ENCODE data around the gene RNF212B.

Gene RNF212B

DNA sequence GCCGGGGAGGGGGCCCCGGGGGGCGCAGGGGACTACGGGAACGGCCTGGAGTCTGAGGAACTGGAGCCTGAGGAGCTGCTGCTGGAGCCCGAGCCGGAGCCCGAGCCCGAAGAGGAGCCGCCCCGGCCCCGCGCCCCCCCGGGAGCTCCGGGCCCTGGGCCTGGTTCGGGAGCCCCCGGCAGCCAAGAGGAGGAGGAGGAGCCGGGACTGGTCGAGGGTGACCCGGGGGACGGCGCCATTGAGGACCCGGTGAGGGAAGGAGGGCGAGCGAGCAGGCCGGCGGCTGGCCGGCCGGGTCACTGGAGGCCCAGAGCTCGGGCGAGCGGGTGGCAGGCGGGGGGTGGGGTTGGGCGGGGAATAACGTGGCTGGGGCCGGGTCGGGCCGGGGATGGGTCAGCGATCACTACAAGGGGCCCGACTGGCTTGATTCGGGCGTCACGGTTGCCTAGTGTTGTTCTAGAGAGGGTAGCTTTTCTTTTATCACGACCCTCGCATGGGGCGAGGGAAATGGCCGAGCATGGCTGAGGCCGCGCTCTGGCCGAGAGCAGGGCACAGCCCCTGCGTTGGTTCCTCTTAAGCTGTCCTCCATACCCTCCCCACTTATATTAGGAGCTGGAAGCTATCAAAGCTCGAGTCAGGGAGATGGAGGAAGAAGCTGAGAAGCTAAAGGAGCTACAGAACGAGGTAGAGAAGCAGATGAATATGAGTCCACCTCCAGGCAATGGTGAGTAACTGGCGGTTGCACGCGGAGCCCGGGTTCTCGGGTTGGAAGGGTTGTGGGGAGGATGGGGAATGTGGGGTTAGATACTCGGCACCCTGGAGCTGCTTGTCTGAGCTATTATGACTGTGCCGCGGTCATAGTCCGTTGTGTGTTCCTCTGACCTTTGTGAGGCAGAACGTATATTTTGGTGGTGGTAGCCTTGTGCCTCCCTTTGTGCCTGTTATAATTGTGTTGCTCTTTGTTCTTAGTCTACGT is 84.1 kb downstream of the RNF212B start:
- peak; percentile 37 for DNase-seq

Measured in NK-92 treated with Interleukin-12 subunit alpha and Interleukin-12 subunit beta, amount 100 ng/mL, for 24 hours (cell line).